ENCODE measurements around the gene NAGPA. TPM values are rescaled to one million over a fixed set of nuclear protein-coding genes. Genes with fewer than 3 reads are reported as not detected.
A peak's percentile ranks its signal among the peaks of the same experiment; 100 is the strongest.

Gene NAGPA
- total and polyA plus RNA-seq, 9 donors: 4.1 to 6.4 (median 5.7) TPM

DNA sequence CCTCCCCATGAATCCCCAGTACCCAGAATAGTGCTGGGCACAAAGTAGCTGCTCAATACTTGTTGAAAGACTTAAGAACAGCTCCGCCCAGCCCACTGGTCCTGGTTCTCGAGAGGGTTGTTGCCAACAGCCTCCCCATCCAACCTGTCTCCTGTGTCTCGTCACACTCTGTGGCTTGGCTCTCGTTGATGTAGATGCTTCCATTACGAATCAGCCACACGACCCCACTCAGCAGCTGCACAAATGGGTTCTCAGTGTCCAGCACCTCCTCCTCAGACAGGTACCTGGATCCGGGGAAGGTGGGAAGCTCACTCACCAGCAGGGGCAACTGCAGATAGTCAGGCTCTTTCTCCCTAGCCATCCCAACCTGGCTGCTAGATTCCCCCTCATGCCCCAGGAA is 2.1 kb downstream of the NAGPA start:
- H3K36me3 ChIP-seq (ENCODE audit: control insufficient read depth, insufficient read depth, low read length): peaks cover 7% of the 10 kb centered on the region
- DNase-seq: no peak
- 86% methylated on average over 7 of the region's 7 CpGs for WGBS (ENCODE audit: insufficient coverage)
- H3K4me1 ChIP-seq (ENCODE audit: control insufficient read depth, insufficient read depth, low read length): peaks cover 6% of the 10 kb centered on the region
- H3K9me3 ChIP-seq (replicated peaks; ENCODE audit: control insufficient read depth, low read depth, low read length): no peaks in the 10 kb centered on the region
- no peak overlapping the region for H3K4me3 ChIP-seq (ENCODE audit: low read length)
- H3K27ac ChIP-seq (ENCODE audit: low read length): no peak overlapping the region
- H3K27me3 ChIP-seq (ENCODE audit: control insufficient read depth, insufficient read depth, low read length): no peaks in the 10 kb centered on the region

DNA sequence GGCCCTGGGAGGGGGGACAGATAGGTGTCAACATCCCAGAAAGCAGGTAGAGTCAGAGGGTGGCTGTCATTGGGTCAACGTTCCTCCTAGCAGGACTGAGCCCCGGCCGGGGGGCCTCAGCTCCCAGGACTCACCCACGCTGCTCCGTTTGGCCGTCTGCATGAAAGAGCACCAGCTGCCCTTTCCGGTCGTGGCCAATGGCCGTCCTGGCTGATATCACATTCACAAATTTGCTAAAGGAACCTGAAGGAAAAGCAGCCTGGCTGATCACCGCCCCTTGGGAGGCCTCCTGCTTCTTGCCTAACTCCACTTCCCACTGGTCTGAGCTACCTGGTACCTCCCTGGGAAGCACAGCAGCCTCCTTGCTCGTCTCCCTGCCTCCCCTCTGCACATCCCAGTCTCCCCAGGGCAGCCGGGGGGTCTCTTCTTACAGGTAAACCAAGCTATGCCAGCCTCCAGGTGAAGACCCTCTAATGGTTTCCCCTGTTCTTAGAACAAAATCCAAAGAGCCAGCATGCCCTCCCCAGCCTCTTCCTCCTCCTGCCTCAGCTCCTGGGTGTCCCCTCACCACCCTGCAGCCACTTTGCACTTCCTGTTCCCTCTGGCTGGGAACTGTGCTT is 3.4 kb downstream of the NAGPA start:
- Histone ChIP-seq H3K9me3 (replicated peaks; ENCODE audit: control insufficient read depth, low read depth, low read length) (no peaks in the 10 kb centered on the region), H3K36me3 (ENCODE audit: control insufficient read depth, insufficient read depth, low read length) (peaks cover 7% of the 10 kb centered on the region), H3K4me1 (ENCODE audit: control insufficient read depth, insufficient read depth, low read length) (peaks cover 6% of the 10 kb centered on the region), H3K4me3 (ENCODE audit: low read length) (no peak overlapping the region), H3K27me3 (ENCODE audit: control insufficient read depth, insufficient read depth, low read length) (no peaks in the 10 kb centered on the region), H3K27ac (ENCODE audit: low read length) (no peak overlapping the region)
- WGBS (ENCODE audit: insufficient coverage): 83% methylated on average over 11 of the region's 12 CpGs
- no peak for DNase-seq

DNA sequence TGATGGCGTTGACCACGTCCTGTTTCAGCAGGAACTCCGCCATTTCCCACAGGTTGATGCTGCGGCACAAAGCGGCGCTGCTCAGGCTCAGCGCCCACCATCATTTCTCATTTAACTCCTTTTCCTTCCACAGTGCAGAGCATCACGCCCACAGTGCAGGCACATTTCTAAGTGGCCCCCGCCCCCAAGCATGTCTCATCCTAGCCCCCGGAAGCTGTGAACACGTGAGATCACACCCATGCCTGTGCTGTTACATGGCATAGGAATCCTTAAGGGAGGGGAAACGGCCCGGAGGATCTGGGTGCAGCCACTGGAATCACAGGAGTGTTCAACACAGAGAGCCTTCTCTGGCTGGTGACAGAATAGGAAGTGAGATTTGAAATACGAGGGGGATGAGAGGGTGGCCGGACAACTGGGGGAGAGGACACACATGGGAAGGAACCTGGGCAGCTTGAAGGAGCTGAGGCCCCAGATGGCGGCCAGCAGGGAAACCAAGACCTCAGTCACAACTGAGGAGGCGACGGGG is 4.7 kb downstream of the NAGPA start:
- H3K9me3 ChIP-seq (replicated peaks; ENCODE audit: control insufficient read depth, low read depth, low read length): no peaks in the 10 kb centered on the region
- WGBS (ENCODE audit: insufficient coverage): 85% methylated on average over 18 of the region's 18 CpGs
- no peak overlapping the region for H3K27ac ChIP-seq (ENCODE audit: low read length)
- H3K27me3 ChIP-seq (ENCODE audit: control insufficient read depth, insufficient read depth, low read length): no peaks in the 10 kb centered on the region
- peaks cover 7% of the 10 kb centered on the region for H3K36me3 ChIP-seq (ENCODE audit: control insufficient read depth, insufficient read depth, low read length)
- peaks cover 6% of the 10 kb centered on the region for H3K4me1 ChIP-seq (ENCODE audit: control insufficient read depth, insufficient read depth, low read length)
- DNase-seq: no peak
- H3K4me3 ChIP-seq (ENCODE audit: low read length): no peak overlapping the region

DNA sequence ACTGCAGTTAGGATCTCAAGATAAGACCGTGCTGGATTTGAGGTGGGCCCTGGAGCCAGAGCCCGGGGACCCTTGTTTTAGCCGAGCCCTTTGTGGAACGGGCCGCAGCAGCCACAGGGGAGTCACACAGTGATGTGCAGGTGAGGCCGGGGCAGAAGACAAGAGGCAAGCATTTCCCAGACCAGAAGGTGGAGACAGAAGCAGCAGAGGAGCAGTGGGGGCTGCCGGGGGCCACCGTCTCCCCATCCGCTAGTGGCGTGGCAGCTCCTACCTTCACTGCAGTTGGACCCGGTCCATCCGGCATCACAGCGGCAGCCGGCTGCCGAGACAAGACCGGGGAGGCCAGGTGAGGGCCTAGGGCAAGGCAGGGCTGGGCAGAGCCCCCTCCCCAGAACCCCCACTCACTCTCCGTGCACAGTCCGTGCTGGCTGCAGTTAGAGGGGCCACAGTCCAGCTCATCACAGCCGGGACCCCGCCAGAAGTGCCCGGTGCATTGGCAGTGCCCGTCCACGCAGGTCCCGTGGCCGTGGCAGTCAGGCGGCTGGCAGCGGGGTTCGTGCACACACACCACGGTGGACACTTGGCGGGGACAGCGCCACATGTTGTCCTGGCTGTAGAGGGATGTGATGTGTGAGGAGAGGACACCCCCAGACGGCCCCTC is 6.0 kb downstream of the NAGPA start:
- Histone ChIP-seq H3K36me3 (ENCODE audit: control insufficient read depth, insufficient read depth, low read length) (peaks cover 7% of the 10 kb centered on the region), H3K4me3 (ENCODE audit: low read length) (no peak overlapping the region), H3K9me3 (replicated peaks; ENCODE audit: control insufficient read depth, low read depth, low read length) (no peaks in the 10 kb centered on the region), H3K27ac (ENCODE audit: low read length) (no peak overlapping the region), H3K4me1 (ENCODE audit: control insufficient read depth, insufficient read depth, low read length) (peaks cover 1% of the 10 kb centered on the region), H3K27me3 (ENCODE audit: control insufficient read depth, insufficient read depth, low read length) (no peaks in the 10 kb centered on the region)
- 95% methylated on average over 20 of the region's 32 CpGs for WGBS (ENCODE audit: insufficient coverage)
- DNase-seq: no peak

DNA sequence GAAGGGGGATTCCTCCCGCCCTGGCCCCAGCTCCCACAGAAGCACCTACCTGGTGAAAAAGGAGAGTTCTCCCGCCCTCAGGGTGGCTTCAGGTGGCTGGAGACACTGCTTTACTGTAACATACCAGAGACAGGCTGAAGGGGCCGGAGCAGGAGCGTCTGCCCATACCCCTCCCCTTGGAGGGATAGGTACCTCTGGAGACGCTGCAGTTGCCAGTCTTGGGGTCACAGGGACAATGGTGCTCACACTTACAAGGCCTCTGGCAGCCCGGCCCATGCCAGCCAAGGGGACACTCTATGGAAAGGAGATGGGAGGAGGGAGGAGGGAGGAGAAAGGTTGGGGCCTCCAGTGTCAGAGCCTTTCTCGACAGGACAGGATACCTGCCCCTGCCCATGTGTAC is 6.6 kb downstream of the NAGPA start:
- Histone ChIP-seq H3K4me1 (ENCODE audit: control insufficient read depth, insufficient read depth, low read length) (no peaks in the 10 kb centered on the region), H3K4me3 (ENCODE audit: low read length) (no peak overlapping the region), H3K36me3 (ENCODE audit: control insufficient read depth, insufficient read depth, low read length) (peaks cover 7% of the 10 kb centered on the region), H3K9me3 (replicated peaks; ENCODE audit: control insufficient read depth, low read depth, low read length) (no peaks in the 10 kb centered on the region), H3K27me3 (ENCODE audit: control insufficient read depth, insufficient read depth, low read length) (no peaks in the 10 kb centered on the region), H3K27ac (ENCODE audit: low read length) (no peak overlapping the region)
- 90% methylated on average over 3 of the region's 7 CpGs for WGBS (ENCODE audit: insufficient coverage)
- DNase-seq: no peak

DNA sequence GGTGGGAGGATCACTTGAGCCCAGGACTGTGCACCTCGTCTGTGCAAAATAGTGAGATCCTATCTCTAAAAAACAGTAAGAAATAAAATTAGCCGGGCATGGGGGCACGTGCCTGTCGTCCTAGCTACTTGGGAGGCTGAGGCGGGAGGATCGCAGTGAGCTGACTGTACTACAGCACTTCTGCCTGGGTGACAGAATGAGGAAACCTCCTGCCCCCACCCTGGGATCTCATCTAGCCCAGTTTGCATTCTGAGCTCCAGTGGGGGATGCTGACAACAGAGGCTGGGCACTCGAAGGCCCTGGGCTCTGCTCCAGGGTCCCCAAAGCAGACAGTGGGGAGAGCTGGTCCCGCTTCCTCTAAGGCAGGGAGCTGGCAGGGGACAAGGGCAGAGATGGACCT is 7.1 kb downstream of the NAGPA start:
- 100% methylated on average over 4 of the region's 8 CpGs for WGBS (ENCODE audit: insufficient coverage)
- H3K36me3 ChIP-seq (ENCODE audit: control insufficient read depth, insufficient read depth, low read length): peaks cover 7% of the 10 kb centered on the region
- no peaks in the 10 kb centered on the region for H3K4me1 ChIP-seq (ENCODE audit: control insufficient read depth, insufficient read depth, low read length)
- no peaks in the 10 kb centered on the region for H3K9me3 ChIP-seq (replicated peaks; ENCODE audit: control insufficient read depth, low read depth, low read length)
- no peak overlapping the region for H3K27ac ChIP-seq (ENCODE audit: low read length)
- DNase-seq: no peak
- no peak overlapping the region for H3K4me3 ChIP-seq (ENCODE audit: low read length)
- no peaks in the 10 kb centered on the region for H3K27me3 ChIP-seq (ENCODE audit: control insufficient read depth, insufficient read depth, low read length)

DNA sequence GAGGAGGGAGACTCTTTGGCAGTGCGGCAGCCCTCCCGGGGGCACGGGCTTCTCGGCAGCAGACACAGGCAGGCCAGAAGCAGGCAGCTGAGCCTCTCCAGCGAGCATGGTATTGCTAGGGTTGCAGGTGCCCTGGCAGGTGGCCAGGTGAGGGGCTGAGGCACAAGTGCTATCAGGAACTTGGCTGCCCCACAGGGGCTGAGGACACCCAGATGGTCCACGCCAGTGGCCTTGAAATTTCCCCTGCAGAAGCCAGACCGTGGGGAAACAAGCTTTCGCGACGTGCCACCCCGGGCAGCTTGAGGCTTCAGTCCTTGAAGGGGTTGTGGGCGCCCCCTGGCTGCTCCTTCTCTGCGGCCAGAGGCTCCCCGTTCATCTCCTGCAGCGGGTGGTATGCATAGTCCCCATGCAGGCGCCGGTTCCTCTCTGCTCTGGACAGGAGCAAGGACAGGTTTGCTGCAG is 8.5 kb downstream of the NAGPA start:
- WGBS (ENCODE audit: insufficient coverage): 29% methylated on average over 15 of the region's 17 CpGs
- Histone ChIP-seq H3K27ac (ENCODE audit: low read length) (no peak overlapping the region), H3K27me3 (ENCODE audit: control insufficient read depth, insufficient read depth, low read length) (no peaks in the 10 kb centered on the region), H3K4me3 (ENCODE audit: low read length) (no peak overlapping the region), H3K9me3 (replicated peaks; ENCODE audit: control insufficient read depth, low read depth, low read length) (no peaks in the 10 kb centered on the region), H3K4me1 (ENCODE audit: control insufficient read depth, insufficient read depth, low read length) (no peaks in the 10 kb centered on the region), H3K36me3 (ENCODE audit: control insufficient read depth, insufficient read depth, low read length) (peaks cover 7% of the 10 kb centered on the region)
- DNase-seq: peak; percentile 27

DNA sequence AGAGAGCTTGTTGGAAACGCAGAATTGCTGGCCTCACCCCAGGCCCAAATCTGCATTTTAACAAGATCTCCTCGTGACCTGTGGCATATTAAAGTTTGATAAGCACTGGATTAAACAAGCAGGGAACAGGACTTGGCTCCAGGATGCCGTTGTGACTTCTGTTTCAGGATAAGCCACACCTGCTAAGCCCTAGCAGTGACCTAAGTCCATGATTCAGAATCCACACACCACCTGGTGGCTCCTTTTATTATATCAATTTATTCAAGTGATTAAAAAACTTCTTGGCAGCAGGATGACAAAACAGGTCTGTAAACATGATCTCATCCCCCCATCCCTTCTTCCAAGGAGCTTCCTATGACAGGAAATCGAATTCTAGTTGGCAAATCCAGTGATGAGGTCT is 9.1 kb downstream of the NAGPA start:
- Histone ChIP-seq H3K4me3 (ENCODE audit: low read length) (no peak overlapping the region), H3K4me1 (ENCODE audit: control insufficient read depth, insufficient read depth, low read length) (no peaks in the 10 kb centered on the region), H3K9me3 (replicated peaks; ENCODE audit: control insufficient read depth, low read depth, low read length) (no peaks in the 10 kb centered on the region), H3K27ac (ENCODE audit: low read length) (no peak overlapping the region), H3K27me3 (ENCODE audit: control insufficient read depth, insufficient read depth, low read length) (no peaks in the 10 kb centered on the region), H3K36me3 (ENCODE audit: control insufficient read depth, insufficient read depth, low read length) (peaks cover 7% of the 10 kb centered on the region)
- WGBS (ENCODE audit: insufficient coverage): no CpG with 5 or more reads among the region's 4 CpGs
- DNase-seq: peak; percentile 22

DNA sequence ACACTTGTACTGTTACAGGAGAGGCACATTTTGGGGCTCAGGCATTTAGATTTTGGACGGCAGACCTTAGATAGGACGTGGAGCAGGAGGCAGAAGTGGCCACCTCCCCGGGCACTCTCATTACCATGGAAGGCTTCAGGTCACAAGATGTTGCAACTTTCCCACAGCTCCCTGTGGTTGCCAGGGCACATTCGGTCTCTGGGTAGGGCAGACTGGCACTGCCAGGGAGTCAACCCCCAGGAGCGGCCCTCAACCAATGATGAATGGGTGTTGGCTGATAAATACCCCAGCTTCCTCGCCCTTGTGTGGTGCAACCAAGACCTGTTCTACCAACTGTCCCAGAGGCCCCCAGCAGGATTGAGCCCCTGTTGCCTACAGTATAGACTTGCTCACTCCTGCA is 11.2 kb downstream of the NAGPA start:
- H3K36me3 ChIP-seq (ENCODE audit: control insufficient read depth, insufficient read depth, low read length): no peaks in the 10 kb centered on the region
- no peaks in the 10 kb centered on the region for H3K27me3 ChIP-seq (ENCODE audit: control insufficient read depth, insufficient read depth, low read length)
- 87% methylated on average over 4 of the region's 6 CpGs for WGBS (ENCODE audit: insufficient coverage)
- no peak for DNase-seq
- no peaks in the 10 kb centered on the region for H3K4me1 ChIP-seq (ENCODE audit: control insufficient read depth, insufficient read depth, low read length)
- no peaks in the 10 kb centered on the region for H3K9me3 ChIP-seq (replicated peaks; ENCODE audit: control insufficient read depth, low read depth, low read length)
- H3K4me3 ChIP-seq (ENCODE audit: low read length): no peak overlapping the region
- no peak overlapping the region for H3K27ac ChIP-seq (ENCODE audit: low read length)

DNA sequence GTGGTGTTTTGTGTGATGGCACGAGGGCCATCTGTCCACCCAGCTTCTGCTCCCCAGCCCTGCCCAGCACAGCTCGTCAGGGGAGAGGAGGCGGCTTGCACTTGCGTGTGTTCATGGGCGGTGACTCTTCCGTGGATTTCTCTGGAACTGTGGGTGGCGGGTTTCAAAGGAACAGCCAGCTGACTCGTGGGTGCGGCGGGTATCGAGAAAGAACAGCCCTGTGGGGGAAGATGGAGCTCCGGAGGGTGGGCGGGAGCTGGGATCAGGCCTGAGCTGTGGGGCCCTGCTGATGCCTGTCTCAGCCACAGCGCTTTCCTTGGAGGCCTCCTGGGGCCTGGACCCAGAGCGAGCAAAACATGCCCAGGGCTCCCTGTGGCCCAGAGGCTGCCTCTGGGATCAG is 13.2 kb downstream of the NAGPA start:
- 66% methylated on average over 14 of the region's 15 CpGs for WGBS (ENCODE audit: insufficient coverage)
- Histone ChIP-seq H3K4me3 (ENCODE audit: low read length) (no peak overlapping the region), H3K27ac (ENCODE audit: low read length) (no peak overlapping the region), H3K27me3 (ENCODE audit: control insufficient read depth, insufficient read depth, low read length) (no peaks in the 10 kb centered on the region), H3K4me1 (ENCODE audit: control insufficient read depth, insufficient read depth, low read length) (no peaks in the 10 kb centered on the region), H3K9me3 (replicated peaks; ENCODE audit: control insufficient read depth, low read depth, low read length) (no peaks in the 10 kb centered on the region), H3K36me3 (ENCODE audit: control insufficient read depth, insufficient read depth, low read length) (no peaks in the 10 kb centered on the region)
- no peak for DNase-seq
